ENCODE data around the gene UBE3A. TPM values are rescaled to one million over a fixed set of nuclear protein-coding genes. Genes with fewer than 3 reads are reported as not detected.
A peak's percentile ranks its signal among the peaks of the same experiment; 100 is the strongest.

Gene UBE3A
- total and polyA plus RNA-seq, 10 of the 15 experiments (the other 5 are each of a cell fraction or from before 2014, with no cell fraction given), result 29.4 to 82.9 (median 58.7) TPM

DNA sequence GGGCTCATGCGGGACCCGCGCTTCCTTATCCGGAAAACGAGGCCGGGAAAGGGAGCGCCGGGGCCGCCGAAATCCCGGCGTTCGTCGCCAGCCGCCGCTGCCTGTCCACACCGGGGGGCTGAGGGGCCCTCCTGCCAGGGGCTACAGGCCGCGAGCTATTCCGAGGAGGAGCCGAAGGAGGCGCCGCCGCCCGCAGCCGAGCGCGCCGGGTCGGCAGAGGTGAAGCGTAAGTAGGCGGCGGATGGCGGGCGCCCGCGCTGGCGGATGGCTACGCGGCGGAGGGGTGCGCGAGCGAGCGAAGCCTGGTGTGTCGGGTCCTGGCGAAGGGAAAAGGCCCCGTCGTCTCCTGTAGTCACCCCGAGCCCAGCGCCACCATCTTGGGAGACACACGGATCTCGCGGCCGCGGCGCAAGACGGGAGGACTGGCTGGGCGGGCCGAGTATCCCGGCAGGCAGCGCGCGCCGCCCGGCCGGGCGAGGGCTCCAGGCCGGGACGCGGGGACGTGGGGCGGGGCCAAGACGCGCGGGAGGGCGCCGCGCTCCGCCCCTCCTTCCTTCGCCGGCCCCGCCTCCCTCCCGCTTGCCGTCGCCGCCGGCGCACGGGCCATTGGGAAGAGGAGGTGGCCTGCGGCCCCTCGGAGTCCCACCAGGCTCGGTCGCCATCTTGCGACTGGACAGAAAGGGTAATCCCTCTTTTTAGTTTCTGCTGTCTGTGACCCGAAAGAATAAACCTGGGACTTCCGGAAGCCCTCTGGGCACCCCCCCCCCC is at the start of gene UBE3A (continued):
- TF ChIP-seq, protein P1, sequence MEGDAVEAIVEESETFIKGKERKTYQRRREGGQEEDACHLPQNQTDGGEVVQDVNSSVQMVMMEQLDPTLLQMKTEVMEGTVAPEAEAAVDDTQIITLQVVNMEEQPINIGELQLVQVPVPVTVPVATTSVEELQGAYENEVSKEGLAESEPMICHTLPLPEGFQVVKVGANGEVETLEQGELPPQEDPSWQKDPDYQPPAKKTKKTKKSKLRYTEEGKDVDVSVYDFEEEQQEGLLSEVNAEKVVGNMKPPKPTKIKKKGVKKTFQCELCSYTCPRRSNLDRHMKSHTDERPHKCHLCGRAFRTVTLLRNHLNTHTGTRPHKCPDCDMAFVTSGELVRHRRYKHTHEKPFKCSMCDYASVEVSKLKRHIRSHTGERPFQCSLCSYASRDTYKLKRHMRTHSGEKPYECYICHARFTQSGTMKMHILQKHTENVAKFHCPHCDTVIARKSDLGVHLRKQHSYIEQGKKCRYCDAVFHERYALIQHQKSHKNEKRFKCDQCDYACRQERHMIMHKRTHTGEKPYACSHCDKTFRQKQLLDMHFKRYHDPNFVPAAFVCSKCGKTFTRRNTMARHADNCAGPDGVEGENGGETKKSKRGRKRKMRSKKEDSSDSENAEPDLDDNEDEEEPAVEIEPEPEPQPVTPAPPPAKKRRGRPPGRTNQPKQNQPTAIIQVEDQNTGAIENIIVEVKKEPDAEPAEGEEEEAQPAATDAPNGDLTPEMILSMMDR (IDR thresholded peaks at IDR 0.05 in 2 of 3, conservative IDR thresholded peaks at IDR 0.05 in 1 of 3; ENCODE audit: control insufficient read depth in 2 of 3, extremely low read depth in 1 of 3, insufficient read depth in 1 of 3, low read depth in 3 of 3, low read length in 3 of 3), result peak in 2 of 3 experiments; percentile 12 to 47; a peak in 3 of 6 replicates
- TF ChIP-seq RUNX3 (IDR thresholded peaks at IDR 0.05; ENCODE audit: low read length) (peak; percentile 32; the same call in 1 of the 2 replicates), DPF2 (IDR thresholded peaks at IDR 0.05) (peak; percentile 71; the same call in 1 of the 2 replicates), POLR2AphosphoS5 (IDR thresholded peaks at IDR 0.05; ENCODE audit: low read length) (peak; percentile 84), PAX5 (IDR thresholded peaks at IDR 0.05; ENCODE audit: borderline replicate concordance, low read depth, low read length) (peak; percentile 30; the same call in 1 of the 2 replicates), TBL1XR1 (IDR thresholded peaks at IDR 0.05; ENCODE audit: low read depth, low read length) (0 out of 2 replicates have a peak, but pooled peaks have one; percentile 13), POLR2A (IDR thresholded peaks at IDR 0.05; ENCODE audit: low read depth, low read length) (peak; percentile 93), IKZF1 (conservative IDR thresholded peaks at IDR 0.05) (peak; percentile 60), FOS (IDR thresholded peaks at IDR 0.05; ENCODE audit: borderline replicate concordance, extremely low read depth, insufficient read length) (no peak)

DNA sequence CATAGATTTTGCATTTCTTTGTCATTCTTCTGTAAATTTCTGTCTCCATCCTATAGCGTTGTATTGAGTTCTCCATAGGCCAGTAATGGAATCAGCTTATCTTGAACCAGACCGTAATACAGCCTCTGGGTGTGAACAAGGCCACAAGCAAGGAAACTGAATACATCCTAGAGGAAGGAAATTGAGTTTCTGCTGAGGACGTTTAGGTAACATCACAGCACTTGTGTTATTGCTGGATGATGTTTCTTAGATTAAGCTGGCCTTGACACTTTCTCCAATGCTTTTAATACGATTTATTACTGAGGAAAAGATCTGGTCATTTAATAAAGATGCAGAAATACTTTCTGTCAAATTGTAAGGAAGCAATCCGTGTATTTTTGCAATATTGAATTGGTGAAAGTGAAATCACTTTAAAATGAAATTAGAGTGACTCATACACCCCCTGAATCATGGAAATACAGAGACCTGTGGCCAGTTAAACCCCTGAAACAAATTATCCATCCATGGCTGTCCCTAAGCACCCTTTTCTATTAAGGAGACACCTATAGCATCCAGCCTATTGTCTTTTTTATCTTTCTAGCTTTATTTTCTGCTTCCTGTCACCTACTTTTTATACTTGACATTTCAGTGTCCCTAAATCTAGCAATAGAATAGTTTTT is 48.5 kb upstream of the UBE3A start:
- Histone ChIP-seq H3K27ac (ENCODE audit: control insufficient read depth, insufficient read depth) (no peak overlapping the region), H3K4me1 (ENCODE audit: control insufficient read depth, insufficient read depth, low read length) (no peaks in the 10 kb centered on the region), H3K4me3 (no peak overlapping the region), H3K9me3 (replicated peaks; ENCODE audit: control insufficient read depth, insufficient read depth, low read length) (no peaks in the 10 kb centered on the region), H3K9ac (ENCODE audit: control insufficient read depth, insufficient read depth, low read length) (no peak overlapping the region), H3K79me2 (ENCODE audit: control insufficient read depth, insufficient read depth, low read length) (no peaks in the 10 kb centered on the region), H3K27me3 (replicated peaks in 1 of 2; ENCODE audit: control insufficient read depth in 2 of 2, insufficient read depth in 2 of 2, low read length in 1 of 2) (no peaks in the 10 kb centered on the region), H3K36me3 (ENCODE audit: control insufficient read depth in 2 of 2, insufficient read depth in 2 of 2, low read length in 1 of 2) (no peaks in the 10 kb centered on the region), H3K4me2 (ENCODE audit: control insufficient read depth, insufficient read depth) (no peak overlapping the region), H2AFZ (ENCODE audit: control insufficient read depth, low read depth, low read length) (no peak overlapping the region), H4K20me1 (ENCODE audit: control insufficient read depth, insufficient read depth) (no peaks in the 10 kb centered on the region)
- 26% methylated on average over 5 of the region's 5 CpGs for WGBS (ENCODE audit: insufficient coverage, insufficient replicate concordance, low lambda C conversion rate, missing lambda C conversion rate)
- ATAC-seq (no peak), DNase-seq (ENCODE audit: low read depth, low spot score) (no peak), FAIRE-seq (no peak)
- BruUV-seq (replicated peaks), result no TSS peak
- in situ Hi-C loops (cut with MboI) (no loop called here), intact Hi-C loops (cut with micrococcal nuclease; ENCODE audit: unreplicated experiment) (no loop called here)
- SMC1A ChIA-PET (ENCODE audit: uncharacterized antibody, unreplicated experiment), result no interaction called here
- POLR2A ChIA-PET, result interaction anchor here (0.5 kb wide), 1 partner anchor 412 kb away, joined by 3 read pairs; no protein-coding TSS in a partner anchor
- RAD21 ChIA-PET (ENCODE audit: unreplicated experiment), result no interaction called here
- CTCF ChIA-PET, result no interaction called here
- TF ChIP-seq SREBF1 (IDR thresholded peaks at IDR 0.05; ENCODE audit: low read length) (no peak), JUNB (IDR thresholded peaks at IDR 0.05) (no peak), MYB (IDR thresholded peaks at IDR 0.05; ENCODE audit: borderline replicate concordance, low read depth, low read length) (no peak), NFIC (IDR thresholded peaks at IDR 0.05; ENCODE audit: low read depth, low read length) (no peak), ZNF207 (IDR thresholded peaks at IDR 0.05; ENCODE audit: borderline replicate concordance) (no peak), HDGF (IDR thresholded peaks at IDR 0.05) (no peak)

Data from GM12878 (cell line).